Smooth muscle cell (in vitro differentiated cells): ENCODE results near the gene OSBPL2. TPM values are rescaled to one million over a fixed set of nuclear protein-coding genes. Genes with fewer than 3 reads are reported as not detected.

Source experiments
- DNase-seq: peaks from one replicate; lab custom pipeline; 2025; ENCODE audit not compliant: unreplicated experiment; lab: John Stamatoyannopoulos, UW
- H2AFZ ChIP-seq: fragments of 200-600 bp; sonication (generic); 2 replicates; pipeline ENCODE4 v1.6.0; 2016; ENCODE audit warnings: antibody characterized with exemption, low read depth, mild to moderate bottlenecking
- H3F3A ChIP-seq: fragments of 200-600 bp; sonication (generic); 2 replicates; pipeline ENCODE4 v1.6.0; 2017; ENCODE audit warnings: antibody characterized with exemption, low read depth
- H3K27ac ChIP-seq: fragments of 200-600 bp; sonication (generic); 2 replicates; pipeline ENCODE4 v1.5.1; 2016; ENCODE audit warnings: low read depth, mild to moderate bottlenecking
- H3K27me3 ChIP-seq: fragments of 200-600 bp; sonication (generic); 2 replicates; pipeline ENCODE4 v1.6.1; 2016; ENCODE audit warnings: low read depth, mild to moderate bottlenecking
- H3K36me3 ChIP-seq: fragments of 200-600 bp; sonication (generic); 2 replicates; pipeline ENCODE4 v1.5.1; 2016; ENCODE audit warnings: low read depth
- H3K4me1 ChIP-seq: fragments of 200-600 bp; sonication (generic); 2 replicates; pipeline ENCODE4 v1.5.1; 2016; ENCODE audit warnings: low read depth
- H3K4me2 ChIP-seq: fragments of 200-600 bp; sonication (generic); 2 replicates; pipeline ENCODE4 v1.6.0; 2016; ENCODE audit warnings: mild to moderate bottlenecking
- H3K4me3 ChIP-seq: fragments of 200-600 bp; sonication (generic); 2 replicates; pipeline ENCODE4 v1.5.1; 2016; ENCODE audit warnings: mild to moderate bottlenecking
- H3K79me2 ChIP-seq: fragments of 200-600 bp; sonication (generic); 2 replicates; pipeline ENCODE4 v1.6.0; 2016; ENCODE audit warnings: low read depth, mild to moderate bottlenecking
- H3K9ac ChIP-seq: fragments of 200-600 bp; sonication (generic); 2 replicates; pipeline ENCODE4 v1.6.0; 2016; ENCODE audit warnings: low read depth
- H3K9me3 ChIP-seq: fragments of 200-600 bp; sonication (generic); replicated peaks from 2 replicates; pipeline ENCODE4 v1.5.1; 2016; ENCODE audit warnings: low read depth
- H4K20me1 ChIP-seq: fragments of 200-600 bp; sonication (generic); 2 replicates; pipeline ENCODE4 v1.6.0; 2016; ENCODE audit warnings: low read depth
- WGBS: methylation state at CpG from one replicate; pipeline ENCODE4 v1.1.7; 2016; ENCODE audit warnings: low lambda C conversion rate; 5-methylcytosine and 5-hydroxymethylcytosine counted together
- polyA plus RNA-seq: library from polyadenylated mRNA; unstranded; fragments of >200 nt; fragmentation: Nextera tagmentation; extraction: Ambion mirVana; gene quantifications from 2 replicates; pipeline ENCODE4 v1.2.1, GENCODE V29; 2016
- total RNA-seq: library from RNA; depleted of rRNA; stranded (reverse); fragments of >200 nt; gene quantifications from 2 replicates; pipeline ENCODE4 v1.2.3, GENCODE V29; 2014
- TF ChIP-seq, protein P1 (sequence below): fragments of 200-600 bp; sonication (generic); IDR thresholded peaks from 2 replicates; pipeline ENCODE4 v1.5.1; 2017; ENCODE audit warnings: borderline replicate concordance, mild to moderate bottlenecking, antibody characterized with exemption; ENCODE audit not compliant: insufficient read depth, poor library complexity, severe bottlenecking

Gene OSBPL2
- total and polyA plus RNA-seq, 2 experiments from 2014 or later, result 34.3 to 37.0 TPM

DNA sequence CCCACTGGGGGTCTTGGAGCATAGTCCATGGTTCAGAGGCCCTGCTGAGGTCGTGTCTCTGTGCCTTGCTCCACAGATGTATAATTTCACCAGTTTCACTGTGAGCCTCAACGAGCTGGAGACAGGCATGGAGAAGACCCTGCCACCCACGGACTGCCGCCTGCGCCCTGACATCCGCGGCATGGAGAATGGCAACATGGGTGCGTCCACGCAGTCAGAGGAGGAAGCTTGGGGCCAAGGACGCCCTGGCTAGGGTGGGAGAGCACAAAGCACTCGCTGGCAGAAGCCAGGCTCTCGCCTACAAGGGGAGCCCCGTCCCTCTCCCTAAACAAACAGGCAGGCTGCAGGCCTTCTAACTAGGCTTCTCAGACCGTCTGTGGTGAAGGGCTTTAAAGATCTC is 50.8 kb downstream of the OSBPL2 start:
- Histone ChIP-seq H3K36me3 (no peaks in the 10 kb centered on the region), H3K4me2 (no peak overlapping the region), H3K4me1 (no peaks in the 10 kb centered on the region), H3K9ac (no peak overlapping the region), H3K4me3 (no peak overlapping the region), H4K20me1 (peaks cover 9% of the 10 kb centered on the region), H3K27me3 (no peaks in the 10 kb centered on the region), H3F3A (no peaks in the 10 kb centered on the region), H3K27ac (no peak overlapping the region), H3K79me2 (no peaks in the 10 kb centered on the region), H3K9me3 (no peaks in the 10 kb centered on the region), H2AFZ (no peak overlapping the region)
- TF ChIP-seq, protein P1, sequence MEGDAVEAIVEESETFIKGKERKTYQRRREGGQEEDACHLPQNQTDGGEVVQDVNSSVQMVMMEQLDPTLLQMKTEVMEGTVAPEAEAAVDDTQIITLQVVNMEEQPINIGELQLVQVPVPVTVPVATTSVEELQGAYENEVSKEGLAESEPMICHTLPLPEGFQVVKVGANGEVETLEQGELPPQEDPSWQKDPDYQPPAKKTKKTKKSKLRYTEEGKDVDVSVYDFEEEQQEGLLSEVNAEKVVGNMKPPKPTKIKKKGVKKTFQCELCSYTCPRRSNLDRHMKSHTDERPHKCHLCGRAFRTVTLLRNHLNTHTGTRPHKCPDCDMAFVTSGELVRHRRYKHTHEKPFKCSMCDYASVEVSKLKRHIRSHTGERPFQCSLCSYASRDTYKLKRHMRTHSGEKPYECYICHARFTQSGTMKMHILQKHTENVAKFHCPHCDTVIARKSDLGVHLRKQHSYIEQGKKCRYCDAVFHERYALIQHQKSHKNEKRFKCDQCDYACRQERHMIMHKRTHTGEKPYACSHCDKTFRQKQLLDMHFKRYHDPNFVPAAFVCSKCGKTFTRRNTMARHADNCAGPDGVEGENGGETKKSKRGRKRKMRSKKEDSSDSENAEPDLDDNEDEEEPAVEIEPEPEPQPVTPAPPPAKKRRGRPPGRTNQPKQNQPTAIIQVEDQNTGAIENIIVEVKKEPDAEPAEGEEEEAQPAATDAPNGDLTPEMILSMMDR, result no peak
- 95% methylated on average over 13 of the region's 14 CpGs for WGBS
- DNase-seq, result no peak

DNA sequence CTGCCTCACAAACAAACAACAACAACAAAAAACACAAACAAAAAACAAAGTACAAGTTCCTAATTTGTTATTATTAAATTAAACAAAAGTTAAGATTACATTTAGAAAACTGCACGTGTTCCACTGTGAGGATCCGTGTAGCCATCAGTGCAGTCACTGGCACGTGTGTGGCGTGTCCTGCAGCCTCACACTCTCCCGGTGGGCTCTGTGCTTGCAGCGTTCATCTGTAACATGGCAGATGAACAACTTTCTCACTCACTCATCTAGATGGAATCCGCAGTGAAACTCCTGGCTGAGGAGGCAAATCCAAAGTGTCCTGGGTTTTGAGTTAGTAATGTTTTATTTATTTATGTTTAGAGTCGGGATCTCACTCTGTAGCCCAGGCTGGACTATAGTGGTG is 51.6 kb downstream of the OSBPL2 start:
- DNase-seq, result no peak
- no peak overlapping the region for H3K9ac ChIP-seq
- no peaks in the 10 kb centered on the region for H3K36me3 ChIP-seq
- WGBS, result 97% methylated on average over 8 of the region's 8 CpGs
- no peaks in the 10 kb centered on the region for H3K9me3 ChIP-seq
- H3K4me1 ChIP-seq, result no peaks in the 10 kb centered on the region
- H3K4me2 ChIP-seq, result no peak overlapping the region
- H3F3A ChIP-seq, result no peaks in the 10 kb centered on the region
- H2AFZ ChIP-seq, result no peak overlapping the region
- H3K27ac ChIP-seq, result no peak overlapping the region
- H3K27me3 ChIP-seq, result no peaks in the 10 kb centered on the region
- no peak overlapping the region for H3K4me3 ChIP-seq
- peaks cover 9% of the 10 kb centered on the region for H4K20me1 ChIP-seq
- no peaks in the 10 kb centered on the region for H3K79me2 ChIP-seq
- TF ChIP-seq, protein P1, result no peak

DNA sequence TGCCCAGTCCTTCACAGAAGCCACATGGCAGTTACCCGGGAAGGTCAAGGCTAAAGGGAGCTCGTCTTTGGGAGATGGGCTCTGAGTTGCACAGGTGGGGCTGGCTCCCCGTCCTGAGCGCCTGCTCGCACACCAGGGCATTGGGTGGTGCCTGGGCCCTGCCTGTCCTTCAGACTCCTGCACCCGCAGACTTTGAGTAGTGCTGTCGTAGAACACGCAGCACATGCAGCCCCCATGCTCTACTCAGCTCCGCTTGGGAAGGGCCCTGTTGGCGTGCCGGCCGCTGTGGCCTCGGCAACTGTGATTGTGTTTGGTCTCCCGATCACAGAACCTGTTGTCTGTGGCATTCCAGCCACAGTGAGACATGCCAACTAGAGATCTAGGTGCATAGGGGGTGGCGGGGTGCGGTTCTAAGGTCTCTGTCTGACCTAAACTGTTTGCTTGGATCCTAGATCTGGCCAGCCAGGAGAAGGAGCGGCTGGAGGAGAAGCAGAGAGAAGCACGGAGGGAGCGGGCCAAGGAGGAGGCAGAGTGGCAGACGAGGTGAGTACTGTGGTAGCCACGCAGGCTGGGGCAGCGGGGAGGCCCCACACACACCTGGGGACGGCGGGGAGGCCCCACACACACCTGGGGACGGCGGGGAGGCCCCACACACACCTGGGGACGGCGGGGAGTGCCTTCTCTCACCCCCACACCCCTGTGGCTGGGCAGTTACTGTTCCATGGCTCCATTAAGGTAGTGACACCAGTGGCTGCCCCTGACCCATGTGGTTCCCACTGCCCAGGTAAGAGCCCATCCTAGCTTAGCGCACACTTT is 53.1 kb downstream of the OSBPL2 start:
- no peak overlapping the region for H3K27ac ChIP-seq
- no peaks in the 10 kb centered on the region for H3F3A ChIP-seq
- H3K9me3 ChIP-seq, result no peaks in the 10 kb centered on the region
- H3K4me1 ChIP-seq, result no peaks in the 10 kb centered on the region
- TF ChIP-seq, protein P1, result no peak
- WGBS, result 97% methylated on average over 23 of the region's 29 CpGs
- no peak overlapping the region for H2AFZ ChIP-seq
- H3K9ac ChIP-seq, result no peak overlapping the region
- peaks cover 9% of the 10 kb centered on the region for H4K20me1 ChIP-seq
- H3K79me2 ChIP-seq, result no peaks in the 10 kb centered on the region
- DNase-seq, result no peak
- H3K4me3 ChIP-seq, result no peak overlapping the region
- H3K36me3 ChIP-seq, result no peaks in the 10 kb centered on the region
- H3K4me2 ChIP-seq, result no peak overlapping the region
- H3K27me3 ChIP-seq, result no peaks in the 10 kb centered on the region

DNA sequence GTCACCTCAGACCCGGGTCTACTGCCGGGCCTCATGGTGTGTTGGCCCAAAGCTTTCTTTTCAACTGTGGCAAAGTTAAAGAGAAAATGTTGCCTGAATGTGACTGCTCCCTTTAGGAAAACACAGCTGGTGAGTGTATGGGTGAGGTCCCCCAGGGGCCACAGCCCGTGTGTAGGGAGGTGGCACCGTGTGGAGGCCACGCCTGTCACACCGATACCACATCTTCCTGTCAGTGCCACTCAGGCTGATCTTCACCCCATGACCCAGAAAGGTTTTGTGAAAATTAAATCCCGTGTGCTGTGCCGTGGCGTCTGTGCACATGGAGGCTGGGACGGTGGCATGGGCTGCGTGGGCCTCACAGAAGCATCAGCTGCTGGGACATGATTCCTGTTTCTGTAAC is 53.8 kb downstream of the OSBPL2 start:
- H3K36me3 ChIP-seq, result no peaks in the 10 kb centered on the region
- no peak overlapping the region for H3K9ac ChIP-seq
- no peak overlapping the region for H3K4me3 ChIP-seq
- H3K4me2 ChIP-seq, result no peak overlapping the region
- H3K4me1 ChIP-seq, result no peaks in the 10 kb centered on the region
- TF ChIP-seq, protein P1, result no peak
- no peaks in the 10 kb centered on the region for H3K79me2 ChIP-seq
- H3K27ac ChIP-seq, result no peak overlapping the region
- 97% methylated on average over 11 of the region's 11 CpGs for WGBS
- no peak overlapping the region for H2AFZ ChIP-seq
- DNase-seq, result no peak
- H3K27me3 ChIP-seq, result no peaks in the 10 kb centered on the region
- H4K20me1 ChIP-seq, result peaks cover 9% of the 10 kb centered on the region
- no peaks in the 10 kb centered on the region for H3F3A ChIP-seq
- H3K9me3 ChIP-seq, result no peaks in the 10 kb centered on the region
